WTC11 (cell line): Measurements from ENCODE around the gene CDH13. TPM values are rescaled to one million over a fixed set of nuclear protein-coding genes. Genes with fewer than 3 reads are reported as not detected.

ENCODE experiments used
- ATAC-seq: fragments of 200-7000 bp; cut with Tn5 transposase; 2 replicates; pipeline ENCODE4 v1.10.0; 2021; ENCODE audit warnings: mild to moderate bottlenecking, moderate library complexity
- CTCF ChIA-PET: fragments of 300-600 bp; sonication (Branson Sonifier 250); formaldehyde crosslinking; loops from one replicate; lab custom pipeline; 2021; ENCODE audit warnings: antibody characterized with exemption; lab: Charles Lee
- POLR2A ChIA-PET: fragments of 350-600 bp; sonication (Branson Sonifier 250); formaldehyde crosslinking; loops from one replicate; lab custom pipeline; 2021; ENCODE audit warnings: antibody characterized with exemption; lab: Charles Lee
- DNase-seq: peaks from one replicate; pipeline ENCODE4 v3.0.0; 2021; ENCODE audit warnings: low spot score
- H3K27ac Mint-ChIP-seq: 2 replicates; pipeline ENCODE4 v1.8.0; 2021; ENCODE audit warnings: mixed read lengths
- H3K27me3 Mint-ChIP-seq: 2 replicates; pipeline ENCODE4 v1.8.0; 2021; ENCODE audit warnings: low read depth, mild to moderate bottlenecking, moderate library complexity, mixed read lengths
- H3K36me3 Mint-ChIP-seq: 2 replicates; pipeline ENCODE4 v1.8.0; 2021; ENCODE audit warnings: mixed read lengths
- H3K4me1 Mint-ChIP-seq: 2 replicates; pipeline ENCODE4 v1.8.0; 2022; ENCODE audit warnings: mixed read lengths
- H3K4me3 Mint-ChIP-seq: 2 replicates; pipeline ENCODE4 v1.8.0; 2021; ENCODE audit warnings: mild to moderate bottlenecking, moderate library complexity, mixed read lengths
- H3K9me3 Mint-ChIP-seq: 2 replicates; pipeline ENCODE4 v1.8.0; 2021; ENCODE audit warnings: mixed read lengths
- AFF4 ChIP-seq: sonication (generic); formaldehyde crosslinking; IDR thresholded peaks from 2 replicates; pipeline ENCODE4 v1.8.1; 2023; ENCODE audit warnings: mild to moderate bottlenecking, missing genetic modification reagents, borderline replicate concordance
- ATF2 ChIP-seq: sonication (generic); formaldehyde crosslinking; IDR thresholded peaks from 2 replicates; pipeline ENCODE4 v1.8.1; 2022; ENCODE audit warnings: low read depth, missing genetic modification reagents, borderline replicate concordance
- ATF3 ChIP-seq: sonication (generic); formaldehyde crosslinking; conservative IDR thresholded peaks from 2 replicates; pipeline ENCODE4 v1.8.1; 2022; ENCODE audit warnings: mild to moderate bottlenecking, missing genetic modification reagents
- CBFB ChIP-seq: sonication (generic); formaldehyde crosslinking; IDR thresholded peaks from 2 replicates; pipeline ENCODE4 v1.8.1; 2022; ENCODE audit warnings: mild to moderate bottlenecking, low read depth, missing genetic modification reagents
- CREB1 ChIP-seq: sonication (generic); formaldehyde crosslinking; IDR thresholded peaks from 2 replicates; pipeline ENCODE4 v1.8.0; 2023; ENCODE audit warnings: mild to moderate bottlenecking, missing genetic modification reagents
- CREM ChIP-seq: sonication (generic); formaldehyde crosslinking; IDR thresholded peaks from 2 replicates; pipeline ENCODE4 v1.8.1; 2022; ENCODE audit warnings: mild to moderate bottlenecking, missing genetic modification reagents, moderate library complexity
- E2F4 ChIP-seq: sonication (generic); formaldehyde crosslinking; IDR thresholded peaks from 2 replicates; pipeline ENCODE4 v1.8.1; 2022; ENCODE audit warnings: low read depth, mild to moderate bottlenecking, moderate library complexity, missing genetic modification reagents, borderline replicate concordance
- FOXP1 ChIP-seq: sonication (generic); formaldehyde crosslinking; IDR thresholded peaks from 2 replicates; pipeline ENCODE4 v1.8.0; 2022; ENCODE audit warnings: missing genetic modification reagents, mild to moderate bottlenecking, moderate library complexity, borderline replicate concordance
- HMGA2 ChIP-seq: fragments of 250-450 bp; sonication (Bioruptor Pico); IDR thresholded peaks from 2 replicates; pipeline ENCODE4 v1.4.0; 2021; ENCODE audit warnings: mild to moderate bottlenecking, moderate library complexity
- HMGXB4 ChIP-seq: sonication (generic); formaldehyde crosslinking; IDR thresholded peaks from 2 replicates; pipeline ENCODE4 v1.8.1; 2023; ENCODE audit warnings: mild to moderate bottlenecking, moderate library complexity, missing genetic modification reagents
- KAT7 ChIP-seq: sonication (generic); formaldehyde crosslinking; IDR thresholded peaks from 2 replicates; pipeline ENCODE4 v1.8.1; 2023; ENCODE audit warnings: missing genetic modification reagents, mild to moderate bottlenecking, borderline replicate concordance
- NFE2L1 ChIP-seq: sonication (generic); formaldehyde crosslinking; IDR thresholded peaks from 2 replicates; pipeline ENCODE4 v1.8.1; 2023; ENCODE audit warnings: missing genetic modification reagents
- NR2C2 ChIP-seq: sonication (generic); formaldehyde crosslinking; IDR thresholded peaks from 2 replicates; pipeline ENCODE4 v1.8.0; 2022; ENCODE audit warnings: mild to moderate bottlenecking, missing genetic modification reagents
- RORB ChIP-seq: fragments of 250-450 bp; sonication (Bioruptor Pico); IDR thresholded peaks from 2 replicates; pipeline ENCODE4 v1.9.0; 2021; ENCODE audit warnings: mild to moderate bottlenecking
- SOX15 ChIP-seq: fragments of 250-450 bp; sonication (Bioruptor Pico); IDR thresholded peaks from 2 replicates; pipeline ENCODE4 v1.9.0; 2021; ENCODE audit warnings: mild to moderate bottlenecking
- SP1 ChIP-seq: sonication (generic); formaldehyde crosslinking; conservative IDR thresholded peaks from 2 replicates; pipeline ENCODE4 v1.8.1; 2022; ENCODE audit warnings: missing genetic modification reagents
- TCF7 ChIP-seq: sonication (generic); formaldehyde crosslinking; IDR thresholded peaks from 2 replicates; pipeline ENCODE4 v1.8.0; 2022; ENCODE audit warnings: mild to moderate bottlenecking, low read depth, missing genetic modification reagents, moderate library complexity
- TEAD4 ChIP-seq: sonication (generic); formaldehyde crosslinking; IDR thresholded peaks from 2 replicates; pipeline ENCODE4 v1.8.0; 2022; ENCODE audit warnings: mild to moderate bottlenecking, missing genetic modification reagents
- ZBTB21 ChIP-seq: sonication (generic); formaldehyde crosslinking; IDR thresholded peaks from 2 replicates; pipeline ENCODE4 v1.8.1; 2023; ENCODE audit warnings: mild to moderate bottlenecking, missing genetic modification reagents, borderline replicate concordance
- ZNF317 ChIP-seq: sonication (generic); formaldehyde crosslinking; IDR thresholded peaks from 2 replicates; pipeline ENCODE4 v1.8.1; 2023; ENCODE audit warnings: low read depth, mild to moderate bottlenecking, moderate library complexity, missing genetic modification reagents, borderline replicate concordance
- ZNF512 ChIP-seq: sonication (generic); formaldehyde crosslinking; IDR thresholded peaks from 2 replicates; pipeline ENCODE4 v1.8.1; 2022; ENCODE audit warnings: missing genetic modification reagents, borderline replicate concordance
- ZNF671 ChIP-seq: fragments of 250-450 bp; sonication (Bioruptor Pico); IDR thresholded peaks from 2 replicates; pipeline ENCODE4 v1.8.0; 2021; ENCODE audit warnings: mild to moderate bottlenecking
- total RNA-seq: library from RNA; stranded (reverse); gene quantifications from 3 replicates; pipeline ENCODE4 v1.2.3, GENCODE V29; 2021

The CDH13 gene
- total RNA-seq, 1 experiment from 2014 or later, result 0.81 TPM

- Mint-ChIP-seq H3K36me3 (no peaks in the 10 kb centered on the region), H3K4me3 (no peak overlapping the region)
Measured at GRCh38 chr16:83247767-83248372, 621.1 kb downstream of the CDH13 start.

GRCh38 chr16:83248735-83249463, 622.1 kb downstream of the CDH13 start:
- POLR2A ChIA-PET, result no interaction called here
- no peak for ATAC-seq
- CTCF ChIA-PET, result interaction anchor here (0.5 kb wide), 1 partner anchor 534 kb away, joined by 4 read pairs; no protein-coding TSS in a partner anchor
- Mint-ChIP-seq H3K27me3 (0 out of 2 replicates have a peak, but pooled peaks cover 3% of the 10 kb centered on the region), H3K9me3 (no peaks in the 10 kb centered on the region), H3K36me3 (no peaks in the 10 kb centered on the region), H3K4me1 (peaks cover 12% of the 10 kb centered on the region), H3K4me3 (no peak overlapping the region), H3K27ac (no peak overlapping the region)
- no peak for DNase-seq
- TF ChIP-seq ZNF317 (no peak), E2F4 (CRISPR knock-in tag) (no peak), HMGXB4 (CRISPR knock-in tag) (no peak), RORB (CRISPR knock-in tag) (no peak), ZNF671 (CRISPR knock-in tag) (no peak), CBFB (CRISPR knock-in tag) (no peak), NR2C2 (no peak), AFF4 (CRISPR knock-in tag) (no peak)

More at GRCh38 chr16:83247767-83248372, 621.1 kb downstream of the CDH13 start:
- DNase-seq (no peak), ATAC-seq (no peak)
- H3K4me1 Mint-ChIP-seq, result peaks cover 12% of the 10 kb centered on the region
- H3K9me3 Mint-ChIP-seq, result no peaks in the 10 kb centered on the region
- POLR2A ChIA-PET, result no interaction called here
- TF ChIP-seq E2F4 (CRISPR knock-in tag) (no peak), CREB1 (CRISPR knock-in tag) (no peak), FOXP1 (CRISPR knock-in tag) (no peak), CREM (CRISPR knock-in tag) (no peak), SP1 (CRISPR knock-in tag) (no peak), KAT7 (no peak), ATF3 (CRISPR knock-in tag) (no peak), NR2C2 (no peak), ATF2 (CRISPR knock-in tag) (no peak), ZBTB21 (CRISPR knock-in tag) (no peak), TEAD4 (CRISPR knock-in tag) (no peak), ZNF512 (CRISPR knock-in tag) (no peak), SOX15 (CRISPR knock-in tag) (no peak), NFE2L1 (CRISPR knock-in tag) (no peak), HMGA2 (CRISPR knock-in tag) (no peak), TCF7 (CRISPR knock-in tag) (no peak)
- 0 out of 2 replicates have a peak, but pooled peaks cover 3% of the 10 kb centered on the region for H3K27me3 Mint-ChIP-seq
- CTCF ChIA-PET, result no interaction called here
- H3K27ac Mint-ChIP-seq, result no peak overlapping the region
